SK-N-SH (cell line): ENCODE data around the gene DSCAM. TPM values are rescaled to one million over a fixed set of nuclear protein-coding genes. Genes with fewer than 3 reads are reported as not detected.
"Not testable (repeated sequence)": the region's sequence is repeated elsewhere in the genome, so short reads cannot be mapped to it uniquely, and the experiment has no call there.

Source experiments
- CTCF ChIA-PET: fragments of 300-600, 350-600 bp; formaldehyde crosslinking; extraction: SDS; loops from one replicate; lab custom pipeline; 2021; lab: Yijun Ruan, JAX
- POLR2A ChIA-PET: fragments of 350-600 bp; sonication (Branson Sonifier 250); formaldehyde crosslinking; extraction: SDS; loops from one replicate; lab custom pipeline; 2020; ENCODE audit warnings: antibody characterized with exemption, inconsistent platforms; lab: Yijun Ruan, JAX
- DNase-seq: peaks from one replicate; pipeline ENCODE4 v3.0.0; 2012
- H2AFZ ChIP-seq: fragments of 200-600 bp; sonication (generic); 2 replicates; pipeline ENCODE4 v1.8.1; 2016; ENCODE audit warnings: antibody characterized with exemption, mild to moderate bottlenecking, low read depth
- H3F3A ChIP-seq: fragments of 200-600 bp; sonication (generic); replicated peaks from 2 replicates; pipeline ENCODE3; 2016; ENCODE audit warnings: antibody characterized with exemption, mild to moderate bottlenecking; ENCODE audit not compliant: insufficient read depth
- H3K27ac ChIP-seq, 2 experiments: fragments of 200-500 bp in 1 of 2; fragments of 200-600 bp in 1 of 2; sonication (Bioruptor generic) in 1 of 2; sonication (generic), shearing (Covaris generic) in 1 of 2; 2 replicates each; pipeline versions ENCODE4 v1.5.1 to v1.6.1; 2014 to 2016; ENCODE audit warnings: low read depth in 2 of 2, inconsistent platforms in 1 of 2, low read length in 1 of 2, mild to moderate bottlenecking in 1 of 2, mixed read lengths in 1 of 2
- H3K27me3 ChIP-seq: fragments of 200-600 bp; sonication (generic), shearing (Covaris generic); 2 replicates; pipeline ENCODE4 v1.6.1; 2016; ENCODE audit warnings: mixed run types; ENCODE audit not compliant: insufficient read depth
- H3K36me3 ChIP-seq, 2 experiments: fragments of 200-500 bp in 1 of 2; fragments of 200-600 bp in 1 of 2; sonication (Bioruptor generic) in 1 of 2; sonication (generic) in 1 of 2; replicated peaks in 1 of 2; 2 replicates each; pipeline versions ENCODE3 to v1.5.1; 2014 to 2016; ENCODE audit warnings: low read length in 1 of 2, mild to moderate bottlenecking in 1 of 2; ENCODE audit not compliant: insufficient read depth in 2 of 2, control insufficient read depth in 1 of 2
- H3K4me1 ChIP-seq, 2 experiments: fragments of 200-500 bp in 1 of 2; fragments of 200-600 bp in 1 of 2; sonication (Bioruptor generic) in 1 of 2; sonication (generic), shearing (Covaris generic) in 1 of 2; 2 replicates each; pipeline versions ENCODE4 v1.5.1 to v1.6.1; 2014 to 2016; ENCODE audit warnings: low read depth in 1 of 2, low read length in 1 of 2, mixed run types in 1 of 2; ENCODE audit not compliant: insufficient read depth in 2 of 2, control insufficient read depth in 1 of 2
- H3K4me2 ChIP-seq: fragments of 200-600 bp; sonication (generic), shearing (Covaris generic); 2 replicates; pipeline ENCODE4 v1.6.1; 2017; ENCODE audit warnings: mixed run types
- H3K4me3 ChIP-seq, 2 experiments: fragments of 200-500 bp in 1 of 2; fragments of 200-600 bp in 1 of 2; sonication (Bioruptor generic) in 1 of 2; sonication (generic), shearing (Covaris generic) in 1 of 2; 2 replicates each; pipeline versions ENCODE4 v1.5.1 to v1.8.1; 2014 to 2016; ENCODE audit warnings: low read depth in 2 of 2, inconsistent platforms in 1 of 2, low read length in 1 of 2, mild to moderate bottlenecking in 1 of 2, mixed read lengths in 1 of 2, moderate library complexity in 1 of 2
- H3K79me2 ChIP-seq: fragments of 200-600 bp; sonication (generic); 2 replicates; pipeline ENCODE4 v1.8.1; 2017; ENCODE audit warnings: mild to moderate bottlenecking; ENCODE audit not compliant: insufficient read depth
- H3K9ac ChIP-seq: fragments of 200-600 bp; sonication (generic); 2 replicates; pipeline ENCODE4 v1.6.1; 2017; ENCODE audit warnings: mixed run types
- H3K9me2 ChIP-seq: fragments of 200-600 bp; sonication (generic); 2 replicates; pipeline ENCODE4 v1.6.1; 2017; ENCODE audit warnings: mixed run types
- H3K9me3 ChIP-seq: fragments of 200-600 bp; sonication (generic); 2 replicates; pipeline ENCODE4 v1.6.1; 2017; ENCODE audit warnings: mixed run types, mild to moderate bottlenecking, moderate library complexity
- H4K20me1 ChIP-seq: fragments of 200-600 bp; sonication (generic); 2 replicates; pipeline ENCODE4 v1.6.1; 2017; ENCODE audit warnings: mild to moderate bottlenecking, mixed run types; ENCODE audit not compliant: insufficient read depth
- ELF1 ChIP-seq: IDR thresholded peaks from 2 replicates; pipeline ENCODE4 v1.4.0; 2012
- EZH2phosphoT487 ChIP-seq: fragments of 200-600 bp; sonication (generic); IDR thresholded peaks from 2 replicates; pipeline ENCODE4 v1.6.1; 2017; ENCODE audit warnings: low read depth, mixed run types, mild to moderate bottlenecking, antibody characterized with exemption, moderate library complexity, borderline replicate concordance
- FOSL2 ChIP-seq: IDR thresholded peaks from 2 replicates; pipeline ENCODE4 v1.4.0; 2012; ENCODE audit warnings: low read depth, mild to moderate bottlenecking, moderate library complexity, borderline replicate concordance
- FOXJ3 ChIP-seq: sonication (generic); formaldehyde crosslinking; IDR thresholded peaks from 2 replicates; pipeline ENCODE4 v1.5.1; 2020; ENCODE audit warnings: mild to moderate bottlenecking, missing genetic modification reagents
- GABPA ChIP-seq: IDR thresholded peaks from 2 replicates; pipeline ENCODE4 v1.4.0; 2012; ENCODE audit warnings: low read depth, mild to moderate bottlenecking
- MXI1 ChIP-seq: IDR thresholded peaks from 2 replicates; pipeline ENCODE4 v1.6.1; 2012; ENCODE audit warnings: mild to moderate bottlenecking, low read depth, low read length, improper control_type of control experiment
- SMC3 ChIP-seq: IDR thresholded peaks from 2 replicates; pipeline ENCODE4 v1.6.1; 2012; ENCODE audit warnings: low read depth, low read length, improper control_type of control experiment
- TAF1 ChIP-seq: IDR thresholded peaks from 2 replicates; pipeline ENCODE4 v1.6.1; 2012; ENCODE audit warnings: low read depth, mild to moderate bottlenecking, low read length, moderate library complexity, borderline replicate concordance
- WGBS: methylation state at CpG from one replicate; pipeline ENCODE4 v1.1.6; 2017; ENCODE audit warnings: low lambda C conversion rate; 5-methylcytosine and 5-hydroxymethylcytosine counted together
- polyA plus RNA-seq, 3 experiments: library from polyadenylated mRNA; depleted of rRNA; stranded (reverse); fragments of >200 nt; gene quantifications; 2 replicates each; pipeline ENCODE4 v1.2.3, GENCODE V29; 2012
- TF ChIP-seq, protein P1 (sequence below): fragments of 150-350 bp; IDR thresholded peaks from 2 replicates; pipeline ENCODE4 v1.6.1; 2016; ENCODE audit warnings: mild to moderate bottlenecking, low read depth, low read length
- TF ChIP-seq, protein P2 (sequence below): fragments of 200-600 bp; sonication (generic); IDR thresholded peaks from 2 replicates; pipeline ENCODE4 v1.6.1; 2017; ENCODE audit warnings: antibody characterized with exemption, mild to moderate bottlenecking, moderate library complexity
- TF ChIP-seq, protein P3 (sequence below): IDR thresholded peaks from 2 replicates; pipeline ENCODE4 v1.6.1; 2012; ENCODE audit warnings: mild to moderate bottlenecking, low read depth, low read length, moderate library complexity
- TF ChIP-seq, protein P4 (sequence below): fragments of 150-350 bp; IDR thresholded peaks from 2 replicates; pipeline ENCODE4 v1.6.1; 2017; ENCODE audit warnings: antibody characterized with exemption, low read length, low read depth, borderline replicate concordance

The DSCAM gene
- polyA plus RNA-seq, 1 of the 3 experiments (the other 2 are of a cell fraction), result not detected

DNA sequence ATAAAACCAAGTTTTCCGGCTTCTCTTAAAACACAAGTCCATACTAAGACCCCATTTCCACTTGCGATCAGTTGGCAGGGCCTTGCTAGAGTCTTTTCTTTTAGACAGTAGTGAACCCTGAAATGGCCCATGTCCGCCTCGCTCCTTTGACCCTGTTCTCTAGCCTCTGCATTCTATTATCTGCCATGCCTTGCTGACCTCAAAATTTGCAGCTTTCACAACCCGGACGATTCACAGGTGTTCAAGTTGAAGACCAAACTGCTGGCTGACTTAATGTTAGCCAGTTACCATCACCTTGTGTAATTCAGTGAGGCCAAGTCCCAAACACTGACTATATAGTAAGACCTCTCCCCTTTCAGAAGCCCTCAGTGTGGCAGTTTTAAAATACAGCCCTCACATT is 805.5 kb downstream of the DSCAM start:
- no peak for DNase-seq
- H2AFZ ChIP-seq, result no peak overlapping the region

DNA sequence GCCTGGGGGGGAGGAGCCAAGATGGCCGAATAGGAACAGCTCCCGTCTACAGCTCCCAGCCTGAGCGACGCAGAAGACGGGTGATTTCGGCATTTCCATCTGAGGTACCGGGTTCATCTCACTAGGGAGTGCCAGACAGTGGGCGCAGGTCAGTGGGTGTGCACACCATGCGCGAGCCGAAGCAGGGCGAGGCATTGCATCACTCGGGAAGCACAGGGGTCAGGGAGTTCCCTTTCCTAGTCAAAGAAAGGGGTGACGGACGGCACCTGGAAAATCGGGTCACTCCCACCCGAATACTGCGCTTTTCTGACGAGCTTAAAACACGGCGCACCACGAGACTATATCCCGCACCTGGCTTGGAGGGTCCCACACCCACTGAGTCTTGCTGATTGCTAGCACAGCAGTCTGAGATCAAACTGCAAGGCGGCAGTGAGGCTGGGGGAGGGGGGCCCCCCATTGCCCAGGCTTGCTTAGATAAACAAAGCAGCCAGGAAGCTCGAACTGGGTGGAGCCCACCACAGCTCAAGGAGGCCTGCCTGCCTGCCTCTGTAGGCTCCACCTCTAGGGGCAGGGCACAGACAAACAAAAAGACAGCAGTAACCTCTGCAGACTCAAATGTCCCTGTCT is 813.7 kb downstream of the DSCAM start:
- H3K9ac ChIP-seq, H3K4me1 ChIP-seq, H4K20me1 ChIP-seq, CTCF ChIA-PET, H3K9me2 ChIP-seq, H3K4me2 ChIP-seq, POLR2A ChIA-PET, H3K4me3 ChIP-seq, H3F3A ChIP-seq, H2AFZ ChIP-seq, DNase-seq, H3K79me2 ChIP-seq, H3K27ac ChIP-seq, H3K9me3 ChIP-seq, H3K27me3 ChIP-seq, H3K36me3 ChIP-seq: not testable (repeated sequence)
- 60% methylated on average over 15 of the region's 25 CpGs for WGBS

More for the DNA sequence above, 805.5 kb downstream of the DSCAM start:
- H3K27ac ChIP-seq, result no peak overlapping the region
- 27% methylated on average over 6 of the region's 6 CpGs for WGBS
- no peak overlapping the region for H3K9ac ChIP-seq
- no peak overlapping the region for H3K4me2 ChIP-seq
- H3K4me1 ChIP-seq, result no peaks in the 10 kb centered on the region
- TF ChIP-seq, protein P1, sequence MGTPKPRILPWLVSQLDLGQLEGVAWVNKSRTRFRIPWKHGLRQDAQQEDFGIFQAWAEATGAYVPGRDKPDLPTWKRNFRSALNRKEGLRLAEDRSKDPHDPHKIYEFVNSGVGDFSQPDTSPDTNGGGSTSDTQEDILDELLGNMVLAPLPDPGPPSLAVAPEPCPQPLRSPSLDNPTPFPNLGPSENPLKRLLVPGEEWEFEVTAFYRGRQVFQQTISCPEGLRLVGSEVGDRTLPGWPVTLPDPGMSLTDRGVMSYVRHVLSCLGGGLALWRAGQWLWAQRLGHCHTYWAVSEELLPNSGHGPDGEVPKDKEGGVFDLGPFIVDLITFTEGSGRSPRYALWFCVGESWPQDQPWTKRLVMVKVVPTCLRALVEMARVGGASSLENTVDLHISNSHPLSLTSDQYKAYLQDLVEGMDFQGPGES, result no peak
- TF ChIP-seq EZH2phosphoT487 (no peak), FOSL2 (no peak), SMC3 (no peak), TAF1 (no peak), FOXJ3 (CRISPR knock-in tag) (no peak), ELF1 (no peak), MXI1 (no peak), GABPA (no peak)
- TF ChIP-seq, protein P2, sequence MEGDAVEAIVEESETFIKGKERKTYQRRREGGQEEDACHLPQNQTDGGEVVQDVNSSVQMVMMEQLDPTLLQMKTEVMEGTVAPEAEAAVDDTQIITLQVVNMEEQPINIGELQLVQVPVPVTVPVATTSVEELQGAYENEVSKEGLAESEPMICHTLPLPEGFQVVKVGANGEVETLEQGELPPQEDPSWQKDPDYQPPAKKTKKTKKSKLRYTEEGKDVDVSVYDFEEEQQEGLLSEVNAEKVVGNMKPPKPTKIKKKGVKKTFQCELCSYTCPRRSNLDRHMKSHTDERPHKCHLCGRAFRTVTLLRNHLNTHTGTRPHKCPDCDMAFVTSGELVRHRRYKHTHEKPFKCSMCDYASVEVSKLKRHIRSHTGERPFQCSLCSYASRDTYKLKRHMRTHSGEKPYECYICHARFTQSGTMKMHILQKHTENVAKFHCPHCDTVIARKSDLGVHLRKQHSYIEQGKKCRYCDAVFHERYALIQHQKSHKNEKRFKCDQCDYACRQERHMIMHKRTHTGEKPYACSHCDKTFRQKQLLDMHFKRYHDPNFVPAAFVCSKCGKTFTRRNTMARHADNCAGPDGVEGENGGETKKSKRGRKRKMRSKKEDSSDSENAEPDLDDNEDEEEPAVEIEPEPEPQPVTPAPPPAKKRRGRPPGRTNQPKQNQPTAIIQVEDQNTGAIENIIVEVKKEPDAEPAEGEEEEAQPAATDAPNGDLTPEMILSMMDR, result no peak
- TF ChIP-seq, protein P3, sequence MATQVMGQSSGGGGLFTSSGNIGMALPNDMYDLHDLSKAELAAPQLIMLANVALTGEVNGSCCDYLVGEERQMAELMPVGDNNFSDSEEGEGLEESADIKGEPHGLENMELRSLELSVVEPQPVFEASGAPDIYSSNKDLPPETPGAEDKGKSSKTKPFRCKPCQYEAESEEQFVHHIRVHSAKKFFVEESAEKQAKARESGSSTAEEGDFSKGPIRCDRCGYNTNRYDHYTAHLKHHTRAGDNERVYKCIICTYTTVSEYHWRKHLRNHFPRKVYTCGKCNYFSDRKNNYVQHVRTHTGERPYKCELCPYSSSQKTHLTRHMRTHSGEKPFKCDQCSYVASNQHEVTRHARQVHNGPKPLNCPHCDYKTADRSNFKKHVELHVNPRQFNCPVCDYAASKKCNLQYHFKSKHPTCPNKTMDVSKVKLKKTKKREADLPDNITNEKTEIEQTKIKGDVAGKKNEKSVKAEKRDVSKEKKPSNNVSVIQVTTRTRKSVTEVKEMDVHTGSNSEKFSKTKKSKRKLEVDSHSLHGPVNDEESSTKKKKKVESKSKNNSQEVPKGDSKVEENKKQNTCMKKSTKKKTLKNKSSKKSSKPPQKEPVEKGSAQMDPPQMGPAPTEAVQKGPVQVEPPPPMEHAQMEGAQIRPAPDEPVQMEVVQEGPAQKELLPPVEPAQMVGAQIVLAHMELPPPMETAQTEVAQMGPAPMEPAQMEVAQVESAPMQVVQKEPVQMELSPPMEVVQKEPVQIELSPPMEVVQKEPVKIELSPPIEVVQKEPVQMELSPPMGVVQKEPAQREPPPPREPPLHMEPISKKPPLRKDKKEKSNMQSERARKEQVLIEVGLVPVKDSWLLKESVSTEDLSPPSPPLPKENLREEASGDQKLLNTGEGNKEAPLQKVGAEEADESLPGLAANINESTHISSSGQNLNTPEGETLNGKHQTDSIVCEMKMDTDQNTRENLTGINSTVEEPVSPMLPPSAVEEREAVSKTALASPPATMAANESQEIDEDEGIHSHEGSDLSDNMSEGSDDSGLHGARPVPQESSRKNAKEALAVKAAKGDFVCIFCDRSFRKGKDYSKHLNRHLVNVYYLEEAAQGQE, result no peak
- TF ChIP-seq, protein P4, sequence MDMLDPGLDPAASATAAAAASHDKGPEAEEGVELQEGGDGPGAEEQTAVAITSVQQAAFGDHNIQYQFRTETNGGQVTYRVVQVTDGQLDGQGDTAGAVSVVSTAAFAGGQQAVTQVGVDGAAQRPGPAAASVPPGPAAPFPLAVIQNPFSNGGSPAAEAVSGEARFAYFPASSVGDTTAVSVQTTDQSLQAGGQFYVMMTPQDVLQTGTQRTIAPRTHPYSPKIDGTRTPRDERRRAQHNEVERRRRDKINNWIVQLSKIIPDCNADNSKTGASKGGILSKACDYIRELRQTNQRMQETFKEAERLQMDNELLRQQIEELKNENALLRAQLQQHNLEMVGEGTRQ, result no peak
- POLR2A ChIA-PET, result no interaction called here
- CTCF ChIA-PET, result interaction anchor here (0.7 to 0.9 kb wide), 3 partner anchors 15 to 174 kb away, joined by 3 to 4 read pairs (median 4); partner anchors contain the start of gene PCP4
- no peaks in the 10 kb centered on the region for H3F3A ChIP-seq
- H3K27me3 ChIP-seq, result no peaks in the 10 kb centered on the region
- no peaks in the 10 kb centered on the region for H4K20me1 ChIP-seq
- no peaks in the 10 kb centered on the region for H3K36me3 ChIP-seq
- no peaks in the 10 kb centered on the region for H3K9me3 ChIP-seq
- no peaks in the 10 kb centered on the region for H3K79me2 ChIP-seq
- H3K9me2 ChIP-seq, result no peaks in the 10 kb centered on the region
- H3K4me3 ChIP-seq, result no peak overlapping the region
